ENCODE measurements around the gene AS3MT.
A peak's percentile ranks its signal among the peaks of the same experiment; 100 is the strongest.

AS3MT gene

DNA sequence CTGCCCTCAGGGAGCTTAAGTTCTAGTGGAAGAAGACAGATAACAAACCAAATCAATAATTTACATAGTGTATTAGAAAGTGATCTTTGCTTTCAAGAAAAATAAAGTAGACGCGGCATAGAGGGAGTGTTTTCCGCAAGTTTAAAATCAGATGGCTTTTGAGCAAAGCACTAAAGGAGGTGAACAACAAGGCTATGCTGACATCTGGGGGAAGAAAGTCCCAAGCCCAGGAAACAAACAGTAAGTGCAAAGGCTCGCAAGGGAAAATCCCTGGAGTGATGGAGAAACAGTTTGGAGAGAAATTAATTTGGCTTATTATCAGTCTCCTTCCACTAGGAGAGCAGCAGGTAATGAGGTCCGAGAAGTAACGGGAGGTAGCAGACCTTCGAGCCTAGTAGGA is 46.9 kb downstream of the AS3MT start:
- TF ChIP-seq, protein P1, sequence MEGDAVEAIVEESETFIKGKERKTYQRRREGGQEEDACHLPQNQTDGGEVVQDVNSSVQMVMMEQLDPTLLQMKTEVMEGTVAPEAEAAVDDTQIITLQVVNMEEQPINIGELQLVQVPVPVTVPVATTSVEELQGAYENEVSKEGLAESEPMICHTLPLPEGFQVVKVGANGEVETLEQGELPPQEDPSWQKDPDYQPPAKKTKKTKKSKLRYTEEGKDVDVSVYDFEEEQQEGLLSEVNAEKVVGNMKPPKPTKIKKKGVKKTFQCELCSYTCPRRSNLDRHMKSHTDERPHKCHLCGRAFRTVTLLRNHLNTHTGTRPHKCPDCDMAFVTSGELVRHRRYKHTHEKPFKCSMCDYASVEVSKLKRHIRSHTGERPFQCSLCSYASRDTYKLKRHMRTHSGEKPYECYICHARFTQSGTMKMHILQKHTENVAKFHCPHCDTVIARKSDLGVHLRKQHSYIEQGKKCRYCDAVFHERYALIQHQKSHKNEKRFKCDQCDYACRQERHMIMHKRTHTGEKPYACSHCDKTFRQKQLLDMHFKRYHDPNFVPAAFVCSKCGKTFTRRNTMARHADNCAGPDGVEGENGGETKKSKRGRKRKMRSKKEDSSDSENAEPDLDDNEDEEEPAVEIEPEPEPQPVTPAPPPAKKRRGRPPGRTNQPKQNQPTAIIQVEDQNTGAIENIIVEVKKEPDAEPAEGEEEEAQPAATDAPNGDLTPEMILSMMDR (conservative IDR thresholded peaks at IDR 0.05; ENCODE audit: low read length), result no peak
- no peak overlapping the region for H3K4me3 ChIP-seq (ENCODE audit: low read length)

DNA sequence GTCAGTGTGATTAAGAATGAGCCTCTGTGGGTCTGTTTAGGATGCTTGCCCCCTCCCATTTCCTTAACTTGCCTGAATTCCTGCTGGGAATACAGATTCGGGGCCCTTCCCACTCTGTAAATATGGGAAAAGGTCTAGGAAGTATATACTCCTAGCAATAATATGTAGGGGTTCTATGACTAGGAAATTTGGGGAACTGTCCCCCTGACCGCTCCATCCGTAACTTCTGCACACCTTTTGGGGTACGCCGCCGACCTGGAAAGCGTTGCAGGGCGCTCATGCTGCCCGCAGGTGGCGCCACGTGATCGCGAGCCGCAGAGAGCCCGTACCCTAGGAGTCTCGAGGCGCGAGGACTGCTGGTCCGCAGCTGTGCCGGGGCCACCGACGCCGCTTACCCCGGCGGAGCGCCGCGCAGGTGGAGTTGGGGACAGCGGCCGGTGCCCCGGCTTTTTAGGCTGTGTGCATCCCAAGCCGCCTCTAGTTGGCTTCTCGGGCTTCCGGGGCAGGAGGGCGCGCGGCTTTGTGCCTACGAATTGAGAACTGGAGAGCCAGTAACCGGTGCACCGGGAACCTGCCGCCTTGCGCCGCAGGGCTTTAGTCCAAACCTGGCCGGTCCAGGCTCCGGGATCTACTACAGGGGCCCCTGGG is 48.2 kb downstream of the AS3MT start:
- H3K4me3 ChIP-seq (ENCODE audit: low read length), result peak overlapping the region; percentile 97
- DNase-seq (ENCODE audit: low read depth), result peak; percentile 64
- TF ChIP-seq, protein P1 (conservative IDR thresholded peaks at IDR 0.05; ENCODE audit: low read length), result peak; percentile 88

More for the DNA sequence above, 46.9 kb downstream of the AS3MT start:
- DNase-seq (ENCODE audit: low read depth), result no peak

DNA sequence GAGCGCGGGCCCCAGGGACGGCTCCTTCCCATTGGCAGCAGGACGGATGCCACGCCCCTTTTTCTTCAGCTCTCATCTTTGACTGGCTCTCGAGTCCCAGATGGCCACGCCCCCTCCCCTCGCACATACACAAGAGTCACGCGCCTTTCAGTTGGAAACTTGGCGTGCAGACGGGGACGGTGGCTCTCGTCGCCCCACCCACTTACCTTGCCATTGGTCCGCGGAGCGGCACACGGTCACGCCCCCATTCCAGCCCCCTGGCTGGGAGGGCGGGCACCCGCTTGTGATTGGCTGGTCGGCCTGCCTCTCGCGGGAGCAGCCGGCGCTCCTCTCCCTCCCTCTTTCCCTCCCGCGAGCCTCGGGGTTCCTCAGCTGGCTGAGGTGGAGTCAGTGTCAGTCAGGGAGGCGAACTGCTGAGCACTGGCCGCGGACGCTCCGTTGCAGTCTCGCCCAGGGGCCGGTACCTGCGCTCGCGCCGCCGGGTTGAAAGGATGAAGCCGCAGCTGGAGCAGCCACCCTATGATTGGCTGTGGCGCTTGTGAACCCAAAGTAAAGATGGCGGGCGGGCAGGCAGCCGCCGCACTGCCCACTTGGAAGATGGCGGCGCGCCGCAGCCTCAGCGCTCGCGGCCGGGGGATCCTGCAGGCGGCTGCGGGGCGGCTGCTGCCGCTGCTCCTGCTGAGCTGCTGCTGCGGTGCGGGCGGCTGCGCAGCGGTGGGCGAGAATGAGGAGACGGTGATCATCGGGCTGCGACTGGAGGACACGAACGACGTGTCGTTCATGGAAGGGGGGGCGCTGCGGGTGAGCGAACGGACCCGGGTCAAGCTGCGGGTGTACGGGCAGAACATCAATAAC is 48.9 kb downstream of the AS3MT start, which contains the start of gene CNNM2:
CNNM2 (plus strand) TSS at position 333 of the 855 bp plus-strand sequence; CDS start at position 520, 187 bp downstream.
- H3K4me3 ChIP-seq (ENCODE audit: low read length), result peak within 1 kb of the TSS; percentile 97
- peak; percentile 100 for DNase-seq (ENCODE audit: low read depth)

DNA sequence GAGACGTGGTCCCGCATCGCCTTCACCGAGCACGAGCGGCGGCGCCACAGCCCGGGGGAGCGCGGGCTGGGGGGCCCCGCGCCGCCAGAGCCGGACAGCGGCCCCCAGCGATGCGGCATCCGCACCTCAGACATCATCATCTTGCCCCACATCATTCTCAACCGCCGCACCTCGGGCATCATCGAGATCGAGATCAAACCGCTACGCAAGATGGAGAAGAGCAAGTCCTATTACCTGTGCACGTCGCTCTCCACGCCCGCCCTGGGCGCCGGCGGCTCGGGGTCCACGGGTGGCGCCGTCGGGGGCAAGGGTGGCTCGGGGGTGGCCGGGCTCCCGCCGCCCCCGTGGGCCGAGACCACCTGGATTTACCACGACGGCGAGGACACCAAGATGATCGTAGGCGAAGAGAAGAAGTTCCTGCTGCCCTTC is 49.6 kb downstream of the AS3MT start:
- TF ChIP-seq, protein P1 (conservative IDR thresholded peaks at IDR 0.05; ENCODE audit: low read length), result no peak

More for the DNA sequence above, 48.9 kb downstream of the AS3MT start, which contains the start of gene CNNM2:
- TF ChIP-seq, protein P1 (conservative IDR thresholded peaks at IDR 0.05; ENCODE audit: low read length), result no peak

DNA sequence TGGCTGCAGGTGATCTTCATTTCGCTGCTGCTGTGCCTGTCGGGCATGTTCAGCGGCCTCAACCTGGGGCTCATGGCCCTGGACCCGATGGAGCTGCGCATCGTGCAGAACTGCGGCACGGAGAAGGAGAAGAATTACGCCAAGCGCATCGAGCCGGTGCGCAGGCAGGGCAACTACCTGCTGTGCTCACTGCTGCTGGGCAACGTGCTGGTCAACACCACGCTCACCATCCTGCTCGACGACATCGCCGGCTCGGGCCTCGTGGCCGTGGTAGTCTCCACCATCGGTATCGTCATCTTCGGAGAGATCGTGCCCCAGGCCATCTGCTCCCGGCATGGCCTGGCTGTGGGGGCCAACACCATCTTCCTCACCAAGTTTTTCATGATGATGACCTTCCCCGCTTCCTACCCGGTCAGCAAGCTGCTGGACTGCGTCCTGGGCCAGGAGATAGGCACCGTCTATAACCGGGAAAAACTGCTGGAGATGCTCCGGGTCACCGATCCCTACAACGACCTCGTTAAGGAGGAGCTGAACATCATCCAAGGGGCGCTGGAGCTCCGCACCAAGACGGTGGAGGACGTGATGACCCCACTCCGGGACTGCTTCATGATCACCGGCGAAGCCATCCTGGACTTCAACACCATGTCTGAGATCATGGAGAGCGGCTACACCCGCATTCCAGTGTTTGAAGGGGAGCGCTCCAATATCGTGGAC is 50.1 kb downstream of the AS3MT start:
- DNase-seq (ENCODE audit: low read depth), result peak; percentile 30
- peak overlapping the region; percentile 97 for H3K4me3 ChIP-seq (ENCODE audit: low read length)
- TF ChIP-seq, protein P1 (conservative IDR thresholded peaks at IDR 0.05; ENCODE audit: low read length), result no peak

More for the DNA sequence above, 49.6 kb downstream of the AS3MT start:
- DNase-seq (ENCODE audit: low read depth), result no peak
- H3K4me3 ChIP-seq (ENCODE audit: low read length), result peak overlapping the region; percentile 97

DNA sequence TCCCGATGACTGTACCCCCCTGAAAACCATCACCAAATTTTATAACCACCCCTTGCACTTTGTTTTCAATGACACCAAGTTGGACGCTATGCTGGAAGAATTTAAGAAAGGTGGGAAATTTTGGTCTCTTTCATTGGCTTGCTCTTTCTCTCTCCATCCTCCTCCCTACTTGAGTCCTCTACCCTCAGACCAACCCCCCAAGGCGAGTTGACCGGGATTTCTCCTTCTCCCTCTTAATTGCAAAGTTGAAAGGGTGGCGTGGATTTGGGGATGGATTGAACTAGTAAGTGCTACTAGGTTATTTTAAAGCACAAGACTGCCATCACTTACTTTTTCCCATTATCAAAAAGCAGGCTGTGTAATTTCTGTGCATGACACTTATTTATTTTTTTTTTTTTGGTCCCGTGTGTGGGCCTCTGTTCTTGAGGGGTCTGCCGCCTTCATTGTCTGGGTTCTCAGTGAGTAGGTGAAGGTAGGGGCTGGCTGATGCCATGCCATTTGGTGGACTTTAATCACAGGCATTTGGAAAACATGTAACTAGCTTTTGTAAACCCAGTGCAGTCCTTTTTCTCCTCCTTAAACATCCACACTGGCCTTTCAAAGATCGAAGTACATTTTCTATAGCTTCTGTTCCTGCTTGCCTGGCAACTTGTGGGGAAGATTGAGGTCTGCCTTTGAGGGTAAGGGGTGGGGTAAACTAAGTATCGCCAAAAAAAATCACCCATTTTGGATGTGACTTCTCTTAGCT is 50.9 kb downstream of the AS3MT start:
- peak overlapping the region; percentile 97 for H3K4me3 ChIP-seq (ENCODE audit: low read length)
- DNase-seq (ENCODE audit: low read depth), result no peak
- TF ChIP-seq, protein P1 (conservative IDR thresholded peaks at IDR 0.05; ENCODE audit: low read length), result no peak

Measured in AG10803 (cell line).